Measurements from ENCODE around the gene SMARCAD1.
"Not testable (repeated sequence)": the region's sequence is repeated elsewhere in the genome, so short reads cannot be mapped to it uniquely, and the experiment has no call there.

SMARCAD1 gene

GRCh38 chr4:94235825-94236224, 28.2 kb downstream of the SMARCAD1 start:
- DNase-seq, result no peak

GRCh38 chr4:94237271-94237670, 29.6 kb downstream of the SMARCAD1 start:
- no peak for DNase-seq

- no peak for DNase-seq
Measured at GRCh38 chr4:94238160-94238559, 30.5 kb downstream of the SMARCAD1 start.

GRCh38 chr4:94240384-94240783, 32.7 kb downstream of the SMARCAD1 start:
- DNase-seq, result no peak

- DNase-seq, result no peak
Measured at GRCh38 chr4:94244087-94244828, 36.6 kb downstream of the SMARCAD1 start.

- no peak for DNase-seq
Measured at GRCh38 chr4:94244829-94245185, 37.1 kb downstream of the SMARCAD1 start.

- no peak for DNase-seq
Measured at GRCh38 chr4:94251094-94251493, 43.4 kb downstream of the SMARCAD1 start.

- DNase-seq, result no peak
Measured at GRCh38 chr4:94253036-94253435, 45.4 kb downstream of the SMARCAD1 start.

GRCh38 chr4:94256144-94256783, 48.6 kb downstream of the SMARCAD1 start:
- no peak for DNase-seq

GRCh38 chr4:94256828-94257227, 49.2 kb downstream of the SMARCAD1 start:
- DNase-seq, result no peak

GRCh38 chr4:94262163-94263016, 54.7 kb downstream of the SMARCAD1 start:
- no peak for DNase-seq

- DNase-seq, result no peak
Measured at GRCh38 chr4:94267037-94267436, 59.4 kb downstream of the SMARCAD1 start.

GRCh38 chr4:94271248-94271647, 63.6 kb downstream of the SMARCAD1 start:
- no peak for DNase-seq

GRCh38 chr4:94274912-94275311, 67.2 kb downstream of the SMARCAD1 start:
- no peak for DNase-seq

GRCh38 chr4:94276204-94276603, 68.5 kb downstream of the SMARCAD1 start:
- DNase-seq, result no peak

- DNase-seq, result no peak
Measured at GRCh38 chr4:94277534-94277933, 69.9 kb downstream of the SMARCAD1 start.

GRCh38 chr4:94278781-94279180, 71.1 kb downstream of the SMARCAD1 start:
- no peak for DNase-seq

- DNase-seq, result no peak
Measured at GRCh38 chr4:94284889-94285288, 77.2 kb downstream of the SMARCAD1 start.

- DNase-seq, result no peak
Measured at GRCh38 chr4:94285666-94286065, 78.0 kb downstream of the SMARCAD1 start.

- DNase-seq, result no peak
Measured at GRCh38 chr4:94290245-94290644, 82.6 kb downstream of the SMARCAD1 start.

GRCh38 chr4:94293981-94294380, 86.3 kb downstream of the SMARCAD1 start:
- not testable (repeated sequence) for DNase-seq

GRCh38 chr4:94295473-94295872, 87.8 kb downstream of the SMARCAD1 start:
- not testable (repeated sequence) for DNase-seq

GRCh38 chr4:94298725-94299252, 91.1 kb downstream of the SMARCAD1 start:
- no peak for DNase-seq

GRCh38 chr4:94302191-94302590, 94.5 kb downstream of the SMARCAD1 start:
- no peak for DNase-seq
